ENCODE measurements around the gene GRID1.

GRID1 gene

GRCh38 chr10:86261470-86261869 is 105.1 kb downstream of the GRID1 start:
- no peaks in the 10 kb centered on the region for H3K4me1 Mint-ChIP-seq
- DNase-seq (no peak), ATAC-seq (no peak)
- H3K9me3 Mint-ChIP-seq: no peaks in the 10 kb centered on the region
- no peak overlapping the region for H3K4me3 Mint-ChIP-seq
- peaks cover 65% of the 10 kb centered on the region for H3K27me3 Mint-ChIP-seq
- H3K27ac Mint-ChIP-seq: no peak overlapping the region

DNA sequence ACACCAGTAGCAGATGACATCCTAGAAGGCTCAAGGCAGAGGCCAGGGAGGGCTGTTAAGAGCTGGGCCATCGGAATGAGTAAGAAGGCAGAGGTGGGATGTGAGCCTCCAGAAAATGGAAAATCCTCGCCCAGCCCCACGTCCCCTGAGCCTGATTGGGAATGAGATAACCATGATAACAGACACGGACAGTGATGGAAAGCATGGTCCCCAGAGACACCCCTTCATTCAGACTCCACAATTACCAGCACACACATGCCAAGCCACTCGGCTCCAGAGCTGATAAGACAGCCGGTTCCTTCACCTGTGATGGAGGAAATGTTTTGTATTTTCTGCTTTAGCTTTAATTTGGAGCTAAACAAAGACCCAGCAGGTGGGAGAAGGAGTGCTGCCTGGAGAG is 106.0 kb downstream of the GRID1 start:
- Mint-ChIP-seq H3K4me3 (no peak overlapping the region), H3K9me3 (no peaks in the 10 kb centered on the region), H3K27ac (peak overlapping the region in 1 of 2 donors; percentile 73), H3K27me3 (peaks cover 62% of the 10 kb centered on the region), H3K4me1 (no peaks in the 10 kb centered on the region)
- DNase-seq (no peak), ATAC-seq (no peak)

- peak overlapping the region in 1 of 2 donors; percentile 73 for H3K27ac Mint-ChIP-seq
- H3K4me3 Mint-ChIP-seq: no peak overlapping the region
- no peaks in the 10 kb centered on the region for H3K9me3 Mint-ChIP-seq
- ATAC-seq (no peak), DNase-seq (no peak)
- no peaks in the 10 kb centered on the region for H3K4me1 Mint-ChIP-seq
- H3K27me3 Mint-ChIP-seq: peaks cover 59% of the 10 kb centered on the region
These were observed 106.6 kb downstream of the GRID1 start for GRCh38 chr10:86259901-86260562.

GRCh38 chr10:86258941-86259340 is 107.7 kb downstream of the GRID1 start:
- Mint-ChIP-seq H3K27ac (no peak overlapping the region), H3K4me1 (no peaks in the 10 kb centered on the region), H3K27me3 (peaks cover 50% of the 10 kb centered on the region), H3K9me3 (no peaks in the 10 kb centered on the region), H3K4me3 (no peak overlapping the region)
- ATAC-seq (no peak), DNase-seq (no peak)

DNA sequence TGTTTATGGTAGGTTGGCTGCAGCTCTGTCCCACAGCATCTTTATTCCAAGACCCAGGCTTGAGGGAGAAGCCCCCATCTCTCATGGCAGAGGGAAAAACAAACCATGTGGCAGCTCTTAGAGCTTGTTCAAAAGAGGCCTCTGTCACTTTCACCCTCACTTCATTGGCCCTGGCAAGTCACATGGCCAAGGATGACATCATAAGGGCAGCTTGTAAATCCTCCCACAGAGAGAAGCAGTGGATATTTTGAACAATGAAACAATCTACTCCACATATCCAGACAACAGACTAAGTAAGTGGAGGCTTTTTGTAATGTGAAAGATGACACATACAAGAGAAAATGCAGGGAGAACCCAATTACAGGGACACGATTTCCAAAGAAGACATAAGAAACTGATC is 108.1 kb downstream of the GRID1 start:
- no peak for DNase-seq
- H3K4me1 Mint-ChIP-seq: no peaks in the 10 kb centered on the region
- H3K27ac Mint-ChIP-seq: no peak overlapping the region
- peaks cover 50% of the 10 kb centered on the region for H3K27me3 Mint-ChIP-seq
- no peaks in the 10 kb centered on the region for H3K9me3 Mint-ChIP-seq
- no peak overlapping the region for H3K4me3 Mint-ChIP-seq
- no peak for ATAC-seq

- Mint-ChIP-seq H3K4me1 (no peaks in the 10 kb centered on the region), H3K27ac (no peak overlapping the region), H3K9me3 (no peaks in the 10 kb centered on the region), H3K27me3 (peaks cover 42% of the 10 kb centered on the region), H3K4me3 (no peak overlapping the region)
- DNase-seq: no peak
- ATAC-seq: no peak
These were observed 108.9 kb downstream of the GRID1 start for GRCh38 chr10:86257683-86258082.

GRCh38 chr10:86256690-86257315 is 109.8 kb downstream of the GRID1 start:
- no peak for DNase-seq
- Mint-ChIP-seq H3K27me3 (peaks cover 33% of the 10 kb centered on the region), H3K9me3 (no peaks in the 10 kb centered on the region)

DNA sequence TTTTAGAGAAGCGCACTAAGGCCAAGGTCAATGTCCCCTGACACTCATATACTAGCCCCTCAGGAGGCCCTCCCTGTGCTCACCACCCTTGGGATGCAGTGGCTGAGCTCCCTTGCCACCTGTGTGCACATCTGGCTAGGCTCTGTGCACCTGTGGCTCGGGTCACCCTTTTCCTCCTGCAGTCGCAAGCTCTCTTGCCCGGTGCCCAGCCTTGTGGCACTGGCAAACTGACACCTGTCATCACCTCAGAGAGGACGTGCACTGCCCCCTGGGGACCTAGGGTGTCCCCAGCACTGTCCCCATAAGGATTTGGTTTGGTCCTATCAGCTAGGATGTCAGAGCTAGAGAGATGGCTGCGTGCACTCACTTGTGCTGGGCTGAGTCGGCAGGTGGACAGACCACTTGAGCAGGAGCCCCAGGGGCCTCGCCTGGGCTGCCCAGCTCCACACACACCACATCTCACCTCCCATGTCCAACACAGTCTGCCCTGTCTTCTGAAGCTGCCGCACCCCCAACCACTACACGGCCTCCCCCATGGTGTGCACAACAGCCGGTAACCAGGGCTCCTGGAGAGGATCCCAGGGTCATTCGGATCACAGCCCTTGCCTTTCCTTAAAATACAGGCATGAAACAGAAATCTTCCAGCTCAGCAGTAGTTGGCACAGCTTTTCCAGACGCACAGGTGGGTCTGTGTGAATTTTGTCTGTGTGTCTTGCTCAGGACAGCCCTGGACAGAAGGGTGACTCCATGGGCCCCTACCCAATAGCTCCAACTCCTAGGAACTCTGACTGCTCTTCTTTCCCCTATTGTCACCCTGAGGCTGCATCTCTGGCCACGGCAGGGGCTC is 111.0 kb downstream of the GRID1 start:
- no peak for DNase-seq
- no peak overlapping the region for H3K27ac Mint-ChIP-seq
- H3K4me3 Mint-ChIP-seq: no peak overlapping the region
- no peak for ATAC-seq
- peaks cover 26% of the 10 kb centered on the region for H3K27me3 Mint-ChIP-seq
- H3K4me1 Mint-ChIP-seq: no peaks in the 10 kb centered on the region
- H3K9me3 Mint-ChIP-seq: no peaks in the 10 kb centered on the region

More at GRCh38 chr10:86256690-86257315, 109.8 kb downstream of the GRID1 start:
- no peaks in the 10 kb centered on the region for H3K4me1 Mint-ChIP-seq
- H3K4me3 Mint-ChIP-seq: no peak overlapping the region
- no peak for ATAC-seq
- no peak overlapping the region for H3K27ac Mint-ChIP-seq

GRCh38 chr10:86254526-86255174 is 111.9 kb downstream of the GRID1 start:
- Mint-ChIP-seq H3K4me3 (no peak overlapping the region), H3K27ac (no peak overlapping the region), H3K9me3 (peaks cover 5 to 7% of the 10 kb centered on the region in 2 donors), H3K27me3 (peaks cover 26% of the 10 kb centered on the region), H3K4me1 (no peaks in the 10 kb centered on the region)
- DNase-seq (no peak), ATAC-seq (no peak)

DNA sequence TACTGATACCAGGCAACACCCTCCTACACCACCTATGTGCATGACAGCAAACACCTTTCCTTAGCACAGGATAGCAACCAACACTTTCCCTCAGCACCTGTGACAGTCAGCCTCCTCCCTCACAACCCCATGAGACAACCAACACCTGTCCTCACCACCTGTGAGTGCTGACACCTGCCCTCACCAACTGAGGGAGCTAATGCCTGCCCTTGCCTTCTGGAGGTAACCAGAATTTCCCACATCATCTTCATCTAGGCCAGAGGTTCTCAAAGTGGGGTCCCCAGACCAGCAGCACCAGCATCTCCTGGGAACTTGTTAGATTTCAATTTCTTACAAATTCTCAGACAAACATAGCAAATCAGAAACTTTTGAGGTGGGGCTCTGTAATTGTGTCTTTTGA is 112.5 kb downstream of the GRID1 start:
- Mint-ChIP-seq H3K27ac (no peak overlapping the region), H3K4me3 (no peak overlapping the region), H3K4me1 (no peaks in the 10 kb centered on the region), H3K27me3 (peaks cover 26% of the 10 kb centered on the region), H3K9me3 (peaks cover 5 to 9% of the 10 kb centered on the region in 2 donors)
- ATAC-seq (no peak), DNase-seq (no peak)

DNA sequence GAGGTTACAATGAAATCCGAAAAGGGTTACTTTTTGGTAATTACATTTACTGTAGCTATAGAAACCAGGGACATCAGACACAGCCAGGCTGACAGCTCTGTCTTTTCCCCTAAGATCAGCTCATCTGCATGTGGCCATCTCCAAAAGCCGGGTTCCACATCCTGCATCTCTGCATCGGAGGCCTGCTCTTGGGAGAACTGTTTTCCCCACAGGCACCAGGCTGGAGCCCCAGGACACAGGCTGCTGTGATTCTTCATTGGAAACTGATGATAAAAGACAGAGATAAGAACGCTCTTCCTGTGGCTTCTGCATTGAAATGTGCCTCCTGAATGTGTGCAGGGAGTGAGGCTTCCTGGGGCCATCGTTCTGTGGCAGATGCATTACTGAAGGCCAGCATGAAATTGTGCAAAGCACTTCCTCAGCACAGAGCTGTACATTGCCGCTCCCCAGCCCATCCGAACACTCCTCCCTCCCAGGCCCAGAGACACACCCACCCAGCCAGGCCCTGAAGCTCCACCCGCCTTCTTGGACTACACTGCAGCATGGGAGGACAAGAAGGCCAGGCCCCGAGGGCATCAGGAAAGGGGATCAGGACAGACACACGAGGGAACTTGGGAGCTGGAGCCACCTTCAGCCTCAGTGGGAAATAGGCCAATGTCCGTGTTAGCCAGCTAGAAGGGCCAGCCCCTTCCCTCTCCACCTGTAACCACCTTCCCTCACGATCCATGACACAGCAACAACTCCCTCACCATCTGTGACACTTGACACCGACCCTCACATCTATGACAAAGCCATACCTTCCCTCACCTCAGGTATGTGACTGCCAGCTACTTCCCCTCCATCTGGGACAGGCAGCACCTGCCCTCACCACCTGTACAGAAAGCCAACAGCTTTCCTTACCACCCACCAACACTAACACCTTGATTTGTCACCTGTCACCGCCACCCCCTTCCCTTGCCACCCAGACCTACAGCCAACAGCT is 113.2 kb downstream of the GRID1 start:
- no peak for DNase-seq

GRCh38 chr10:86252556-86252955 is 114.0 kb downstream of the GRID1 start:
- Mint-ChIP-seq H3K27me3 (peaks cover 22% of the 10 kb centered on the region), H3K27ac (no peak overlapping the region), H3K4me3 (no peak overlapping the region), H3K4me1 (no peaks in the 10 kb centered on the region), H3K9me3 (peaks cover 5 to 15% of the 10 kb centered on the region in 2 donors)
- DNase-seq (no peak), ATAC-seq (no peak)

More for the DNA sequence above, 113.2 kb downstream of the GRID1 start:
- peaks cover 26% of the 10 kb centered on the region for H3K27me3 Mint-ChIP-seq
- no peaks in the 10 kb centered on the region for H3K4me1 Mint-ChIP-seq
- H3K9me3 Mint-ChIP-seq: peaks cover 5 to 9% of the 10 kb centered on the region in 2 donors
- no peak overlapping the region for H3K27ac Mint-ChIP-seq
- H3K4me3 Mint-ChIP-seq: no peak overlapping the region
- ATAC-seq: no peak

DNA sequence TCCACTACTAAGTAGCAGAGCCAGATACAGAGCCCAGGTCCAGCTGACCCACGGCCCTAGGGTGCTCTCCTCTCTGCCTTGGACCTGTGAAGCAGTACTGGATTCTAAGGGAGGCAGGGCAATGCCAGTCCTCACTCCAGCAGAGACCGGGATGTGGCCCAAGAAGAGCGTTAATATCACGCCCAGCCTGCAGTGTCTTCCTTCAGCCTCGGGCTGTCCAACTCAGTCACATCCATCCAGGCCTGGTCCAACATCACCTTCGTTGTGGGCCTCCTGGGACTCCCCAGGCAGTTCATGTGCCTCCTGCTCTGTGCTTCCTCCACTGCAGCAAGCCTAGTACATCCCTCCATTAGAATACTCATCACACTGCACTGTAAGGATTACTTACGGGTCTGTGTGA is 114.5 kb downstream of the GRID1 start:
- no peak for ATAC-seq
- peaks cover 18% of the 10 kb centered on the region for H3K27me3 Mint-ChIP-seq
- no peak for DNase-seq
- H3K4me1 Mint-ChIP-seq: no peaks in the 10 kb centered on the region
- H3K27ac Mint-ChIP-seq: no peak overlapping the region
- H3K9me3 Mint-ChIP-seq: peaks cover 5 to 15% of the 10 kb centered on the region in 2 donors
- H3K4me3 Mint-ChIP-seq: no peak overlapping the region

- H3K4me1 Mint-ChIP-seq: no peaks in the 10 kb centered on the region
- H3K9me3 Mint-ChIP-seq: peaks cover 5 to 15% of the 10 kb centered on the region in 2 donors
- no peak for DNase-seq
- ATAC-seq: no peak
- H3K27ac Mint-ChIP-seq: no peak overlapping the region
- peaks cover 13% of the 10 kb centered on the region for H3K27me3 Mint-ChIP-seq
- no peak overlapping the region for H3K4me3 Mint-ChIP-seq
These were observed 115.2 kb downstream of the GRID1 start for GRCh38 chr10:86251426-86251825.
